GM21515 (cell line): ENCODE results near the gene PAPOLG.
A peak's percentile ranks its signal among the peaks of the same experiment; 100 is the strongest.

ENCODE experiments used
- ATAC-seq: cut with Tn5 transposase; IDR thresholded peaks from one replicate; pipeline ENCODE4 v1.9.1; 2021; ENCODE audit not compliant: unreplicated experiment

PAPOLG gene

GRCh38 chr2:60756097-60757087, at the start of gene PAPOLG:
Gene PAPOLG (plus strand): TSS chr2:60756268. CDS start chr2:60756479, 211 bp downstream.
- ATAC-seq: peak; percentile 100

DNA sequence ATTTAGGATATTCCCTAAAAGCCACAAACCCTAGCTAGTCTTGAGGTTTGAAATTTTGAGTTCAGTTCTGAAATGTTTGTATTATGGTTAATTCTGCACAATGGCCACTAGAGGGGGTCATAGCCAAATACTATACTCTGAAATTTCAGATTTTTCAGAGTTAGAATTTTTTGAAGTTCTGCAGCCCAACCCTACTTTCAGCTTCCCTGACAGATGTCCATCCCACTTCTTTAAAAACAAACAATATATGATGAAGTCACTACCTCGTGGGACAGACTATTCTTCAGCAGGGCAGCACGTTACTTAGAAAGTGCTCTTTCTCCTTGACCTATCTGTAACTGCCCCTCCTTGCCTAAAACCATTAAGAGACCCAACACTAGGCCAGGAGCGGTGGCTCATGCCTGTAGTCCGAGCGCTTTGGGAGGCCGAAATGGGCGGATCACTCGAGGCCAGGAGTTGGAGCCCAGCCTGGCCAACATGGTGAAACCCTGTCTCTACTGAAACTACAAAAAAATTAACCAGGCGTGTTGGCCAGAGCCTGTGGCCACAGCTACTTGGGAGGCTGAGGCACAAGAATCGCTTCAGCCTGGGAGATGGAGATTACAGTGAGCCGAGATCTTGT, 48.2 kb upstream of the PAPOLG start:
- ATAC-seq: no peak

DNA sequence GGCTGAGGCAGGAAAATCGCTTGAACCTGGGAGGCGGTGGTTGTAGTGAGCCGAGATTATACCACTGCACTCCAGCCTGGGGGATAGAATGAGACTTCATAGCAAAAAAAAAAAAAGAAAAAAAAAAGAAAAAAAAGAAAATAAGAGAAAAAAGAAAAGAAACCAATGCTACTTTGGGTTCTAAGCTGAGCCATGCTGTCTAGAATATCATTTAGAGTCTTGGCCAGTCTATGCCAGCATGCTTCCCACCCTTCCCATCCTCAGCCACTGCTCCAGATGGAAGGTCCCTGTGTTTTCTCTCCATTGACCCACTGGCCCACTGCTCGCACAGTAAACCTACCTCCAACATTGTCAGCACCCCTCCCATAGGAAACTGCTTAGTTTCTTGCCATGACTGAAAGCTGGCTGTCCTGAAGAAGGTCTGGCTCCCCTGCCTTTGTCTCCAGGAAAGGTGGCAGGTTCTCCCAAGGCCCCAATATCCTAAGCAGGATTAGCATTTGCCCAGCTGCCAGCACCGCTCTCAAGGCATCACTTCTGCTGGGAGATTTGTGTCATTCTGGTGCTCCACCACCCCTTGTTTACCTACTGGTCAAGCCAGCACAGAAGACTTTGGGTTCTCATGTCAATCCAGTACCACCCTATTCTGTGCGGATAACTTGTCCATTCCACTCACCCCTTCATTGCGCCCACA, 47.3 kb upstream of the PAPOLG start:
- no peak for ATAC-seq

- no peak for ATAC-seq
Observed at GRCh38 chr2:60710707-60711106, 45.4 kb upstream of the PAPOLG start.

- no peak for ATAC-seq
Observed at GRCh38 chr2:60715561-60715960, 40.5 kb upstream of the PAPOLG start.

DNA sequence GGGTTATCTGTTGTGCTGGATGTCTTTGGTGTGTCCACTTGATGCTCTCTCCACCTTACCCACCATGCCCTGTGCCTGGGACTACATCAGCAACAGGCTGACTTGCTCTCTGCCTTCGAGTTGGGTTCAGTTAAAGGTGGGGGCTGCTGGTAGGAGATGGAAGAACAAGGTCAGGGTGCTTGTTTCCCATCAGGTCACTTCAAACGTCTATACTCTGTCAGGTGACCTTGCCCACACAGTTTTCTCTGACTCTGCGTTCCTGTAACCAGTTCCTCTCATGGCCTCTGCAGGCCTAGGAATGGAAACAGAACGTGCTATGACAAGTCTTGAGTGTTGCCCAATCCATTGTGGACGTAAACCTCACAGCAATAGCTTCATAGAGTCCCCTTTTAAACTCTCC, 38.4 kb upstream of the PAPOLG start:
- no peak for ATAC-seq

- ATAC-seq: no peak
Observed at GRCh38 chr2:60719331-60719730, 36.7 kb upstream of the PAPOLG start.

- ATAC-seq: no peak
Observed at GRCh38 chr2:60725466-60725865, 30.6 kb upstream of the PAPOLG start.

GRCh38 chr2:60728855-60729254, 27.2 kb upstream of the PAPOLG start:
- no peak for ATAC-seq

GRCh38 chr2:60735496-60736250, 20.4 kb upstream of the PAPOLG start:
- no peak for ATAC-seq

- ATAC-seq: no peak
Observed at GRCh38 chr2:60738679-60739078, 17.4 kb upstream of the PAPOLG start.

DNA sequence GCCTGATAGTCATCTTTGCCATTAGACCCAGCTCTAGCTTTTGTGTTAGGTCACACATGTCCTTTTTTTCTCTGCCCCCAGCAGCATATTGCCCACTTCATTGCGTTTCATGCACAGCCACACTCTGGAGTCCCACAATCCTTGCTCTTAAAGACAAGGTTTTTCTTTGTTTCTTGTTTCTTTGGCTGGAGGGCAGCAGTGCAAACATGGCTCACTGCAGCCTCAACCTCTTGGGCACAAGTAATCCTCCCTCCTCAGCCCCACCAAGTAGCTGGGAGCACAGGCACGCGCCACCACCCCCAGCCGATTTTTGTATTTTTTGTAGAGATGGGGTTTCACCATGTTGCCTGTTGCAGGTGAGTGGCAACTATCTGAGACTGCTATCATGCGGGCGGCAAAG, 16.9 kb upstream of the PAPOLG start:
- ATAC-seq: no peak

DNA sequence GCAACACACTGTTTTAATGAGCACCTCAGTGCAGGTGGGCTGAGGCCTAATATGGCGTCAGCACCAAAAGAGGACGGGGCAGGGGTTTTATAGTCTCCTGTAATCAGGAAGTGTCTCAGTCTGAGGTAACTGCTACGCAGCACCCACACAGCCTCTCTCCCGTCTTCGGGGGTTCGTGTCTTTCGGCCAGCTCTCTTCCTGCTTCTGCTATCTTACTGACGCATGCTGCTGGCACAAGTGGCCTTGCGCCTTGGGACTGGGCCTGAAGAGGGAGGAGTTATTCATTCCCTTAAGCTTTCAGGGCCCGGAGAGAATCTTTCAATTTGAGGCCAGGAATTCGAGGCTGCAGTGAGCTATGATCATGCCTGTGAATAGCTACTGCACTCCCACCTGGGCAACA, 14.5 kb upstream of the PAPOLG start:
- ATAC-seq: no peak

- ATAC-seq: no peak
Observed at GRCh38 chr2:60742419-60742818, 13.6 kb upstream of the PAPOLG start.

DNA sequence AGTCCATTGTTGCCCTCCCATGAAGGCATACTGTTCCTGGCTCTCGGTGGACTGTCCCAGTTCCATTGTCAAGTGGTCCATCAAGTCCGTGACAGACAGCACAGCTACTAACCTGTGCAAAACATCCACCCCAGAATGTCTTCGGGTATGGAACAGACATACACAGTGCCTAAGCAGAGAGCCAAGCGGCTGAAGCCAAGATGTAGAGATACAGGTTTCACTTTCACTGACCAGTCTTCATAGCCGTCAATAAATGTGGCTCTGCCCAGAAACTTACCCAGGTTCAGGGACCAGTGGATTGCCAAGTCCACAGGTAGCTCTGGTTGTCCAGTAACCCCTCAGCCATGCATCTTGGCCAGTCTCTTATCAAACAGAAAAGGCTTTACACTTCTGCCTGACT, 10.7 kb upstream of the PAPOLG start:
- no peak for ATAC-seq

GRCh38 chr2:60745761-60746160, 10.3 kb upstream of the PAPOLG start:
- no peak for ATAC-seq

DNA sequence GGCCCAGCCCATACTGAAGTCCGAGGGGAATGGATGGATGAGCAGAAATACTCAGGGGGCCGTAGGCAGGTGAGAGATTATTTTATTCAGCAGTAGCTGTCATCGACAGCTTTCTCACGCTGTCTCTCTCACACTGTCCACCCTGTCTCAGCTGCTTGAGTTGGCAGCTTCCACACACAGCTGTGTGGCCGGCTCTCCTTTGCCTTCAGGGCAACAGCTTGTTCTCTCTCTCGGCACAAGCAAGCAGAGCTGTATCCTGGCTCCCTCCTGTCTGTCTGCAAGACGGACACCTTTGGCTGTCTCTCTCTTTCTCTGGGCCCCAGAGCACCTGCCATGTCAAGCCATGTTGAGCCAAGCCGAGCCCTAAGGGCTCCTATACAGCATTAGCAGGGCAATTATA, 9.8 kb upstream of the PAPOLG start:
- no peak for ATAC-seq

GRCh38 chr2:60759654-60760053, 3.6 kb downstream of the PAPOLG start:
- no peak for ATAC-seq

DNA sequence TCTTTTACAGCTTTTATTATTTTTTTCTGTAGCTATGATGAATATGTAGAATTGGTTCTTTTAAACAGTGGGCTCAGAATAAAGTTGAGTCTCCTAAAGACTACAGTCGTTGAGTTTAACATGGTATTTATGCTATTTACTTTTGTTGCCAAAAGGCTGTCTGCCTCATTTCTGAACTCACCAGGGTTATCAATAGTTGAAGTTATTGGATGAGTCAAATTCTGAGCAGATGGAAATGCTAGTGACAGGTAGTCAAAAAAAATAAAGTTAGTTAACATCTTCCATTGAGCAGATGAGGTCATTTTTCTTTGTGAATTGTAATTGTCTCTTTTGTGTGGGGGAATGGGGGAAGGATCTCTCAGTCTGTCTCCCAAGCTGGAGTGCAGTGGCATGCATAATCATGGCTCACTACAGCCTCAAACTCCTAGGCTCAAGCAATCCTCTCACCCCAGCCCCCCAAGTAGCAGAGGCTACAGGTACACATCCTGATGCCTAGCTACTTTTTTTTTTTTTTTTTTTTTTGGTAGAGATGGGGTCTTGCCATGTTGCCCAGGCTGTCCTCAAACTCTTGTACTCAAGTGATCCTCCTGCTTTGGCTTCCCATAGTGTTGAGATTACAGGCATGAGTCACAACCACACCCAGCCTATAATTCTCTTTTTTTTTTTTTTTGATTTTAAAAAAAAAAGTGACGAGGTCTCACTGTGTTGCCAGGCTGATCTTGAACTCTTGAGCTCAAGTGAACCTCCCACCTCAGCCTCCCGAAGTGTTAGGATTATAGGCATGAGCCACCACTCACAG, 8.9 kb downstream of the PAPOLG start:
- ATAC-seq: no peak

- ATAC-seq: no peak
Observed at GRCh38 chr2:60766283-60766682, 10.2 kb downstream of the PAPOLG start.
